Stimulated activated CD8-positive, alpha-beta memory T cell treated with anti-CD3 and anti-CD28 coated beads, Interleukin-12 subunit alpha, Interleukin-12 subunit beta, amount 100 ng/mL, for 24 hours (primary cell): ENCODE data around the gene DLGAP4.

Experiments
- DNase-seq: peaks from one replicate; pipeline ENCODE4 v3.0.0-alpha.2; 2020; ENCODE audit errors: extremely low read depth

The DLGAP4 gene

DNA sequence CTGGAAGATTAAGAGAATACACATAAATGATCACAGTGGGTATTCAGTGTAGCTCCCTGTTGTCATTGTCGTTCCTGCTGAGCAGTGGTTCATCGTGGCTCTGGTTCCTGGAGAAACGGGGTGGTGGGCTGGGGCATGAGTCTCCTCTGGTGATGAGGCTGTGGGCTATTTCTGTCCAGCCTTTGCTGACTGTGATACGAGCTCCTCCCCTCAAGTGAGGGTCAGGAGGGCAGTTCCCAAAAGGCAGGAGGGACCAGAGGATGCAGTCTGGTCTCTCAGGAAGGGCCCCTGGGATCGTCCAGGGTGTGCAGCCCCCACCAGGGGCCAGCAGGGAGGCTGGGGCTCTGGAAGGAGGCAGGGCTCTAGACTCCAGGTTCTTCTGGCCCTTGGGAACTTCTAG is 31.1 kb upstream of the DLGAP4 start:
- no peak for DNase-seq

DNA sequence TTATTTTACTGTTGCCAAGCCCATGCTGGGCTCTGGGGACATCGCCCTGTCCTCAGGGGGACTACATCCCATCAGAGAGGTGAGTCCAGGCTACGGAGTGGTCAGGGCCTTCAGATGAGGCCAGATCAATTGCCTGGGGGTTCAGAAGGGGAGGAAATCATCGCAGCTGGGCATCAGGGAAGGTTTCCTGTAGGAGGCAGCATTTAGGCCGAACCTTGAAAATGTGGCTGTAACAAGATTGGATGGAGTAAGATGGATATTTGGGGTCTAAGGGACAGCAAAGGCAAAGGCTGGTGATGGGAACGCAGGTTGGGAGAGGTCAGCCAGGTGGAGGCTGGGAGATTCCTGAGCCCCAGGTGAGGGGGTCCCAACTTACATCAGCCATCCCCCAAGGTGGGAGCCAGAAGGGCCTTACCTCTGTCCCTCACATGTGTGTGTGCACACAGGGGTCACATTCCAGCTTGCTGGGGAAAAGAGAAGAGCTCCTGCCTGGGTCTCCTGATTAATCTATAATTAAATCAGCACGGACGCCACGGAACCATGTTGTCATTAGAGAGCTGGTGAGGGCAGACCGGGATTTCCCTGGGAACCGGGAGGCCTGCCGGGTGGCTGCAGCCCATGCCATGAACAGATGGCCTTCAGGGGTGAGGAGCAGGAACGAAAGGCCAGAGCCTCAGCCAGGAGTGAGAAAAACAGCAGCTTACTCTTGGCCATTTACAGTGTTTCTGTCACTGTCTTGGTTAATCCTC is 30.5 kb upstream of the DLGAP4 start:
- no peak for DNase-seq

DNA sequence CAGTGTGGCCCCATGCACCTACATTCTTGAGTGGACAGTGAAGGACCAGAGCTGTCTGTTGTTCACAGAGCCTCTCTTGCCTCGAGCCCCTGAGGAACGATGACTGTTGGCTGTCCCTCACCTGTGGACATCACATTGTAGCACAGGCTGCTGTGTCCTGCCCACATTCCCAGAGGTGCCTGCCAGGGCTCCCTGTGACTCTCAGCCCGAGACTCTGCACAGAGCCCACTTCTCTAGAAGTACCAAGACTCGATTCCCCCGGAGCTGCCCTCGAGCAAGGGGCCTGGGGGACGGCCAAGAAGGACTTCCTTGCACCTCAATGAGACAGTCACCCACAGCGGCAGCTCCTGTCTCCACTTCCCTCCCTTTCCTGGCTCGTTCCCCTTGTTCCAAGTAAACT is 28.6 kb upstream of the DLGAP4 start:
- no peak for DNase-seq

DNA sequence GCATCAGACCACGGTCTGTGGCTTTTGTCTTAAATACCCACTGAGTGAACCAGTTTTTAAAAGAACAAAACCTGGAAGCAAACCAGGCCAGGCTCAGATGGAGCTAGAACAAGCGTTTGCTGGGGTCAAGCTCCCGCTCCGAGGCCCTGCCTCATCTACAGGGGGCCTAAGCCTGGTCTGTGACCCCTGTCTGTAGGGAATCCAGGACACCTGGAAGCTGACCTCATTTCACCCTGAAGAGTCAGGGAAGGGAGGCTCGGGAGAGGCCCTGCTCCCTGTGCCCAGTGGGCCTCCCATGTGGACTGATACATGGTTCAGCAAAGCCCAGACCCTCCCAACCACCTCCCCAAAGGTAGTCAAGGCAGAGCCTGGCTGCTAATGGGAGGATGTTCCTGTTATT is 26.8 kb upstream of the DLGAP4 start:
- no peak for DNase-seq

DNA sequence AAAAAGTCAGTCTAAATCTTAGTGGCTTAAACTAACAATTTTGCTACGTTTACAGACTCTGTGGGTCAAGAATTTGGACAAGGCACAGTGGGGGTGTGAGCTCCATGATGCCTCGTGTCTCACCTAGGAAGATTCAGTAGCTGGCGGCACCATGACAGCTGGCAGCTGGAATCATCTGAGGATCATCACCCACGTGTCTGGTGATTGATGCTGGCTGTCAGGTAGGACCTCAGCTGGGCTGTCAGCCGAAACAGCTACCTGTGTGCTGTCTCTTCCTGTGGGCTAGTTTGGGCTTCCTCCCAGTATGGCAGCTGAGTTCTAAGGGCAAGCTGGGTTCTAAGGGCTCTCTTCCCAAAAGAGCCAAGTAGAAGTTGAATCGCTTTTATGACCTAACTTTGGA is 26.4 kb upstream of the DLGAP4 start:
- no peak for DNase-seq

DNA sequence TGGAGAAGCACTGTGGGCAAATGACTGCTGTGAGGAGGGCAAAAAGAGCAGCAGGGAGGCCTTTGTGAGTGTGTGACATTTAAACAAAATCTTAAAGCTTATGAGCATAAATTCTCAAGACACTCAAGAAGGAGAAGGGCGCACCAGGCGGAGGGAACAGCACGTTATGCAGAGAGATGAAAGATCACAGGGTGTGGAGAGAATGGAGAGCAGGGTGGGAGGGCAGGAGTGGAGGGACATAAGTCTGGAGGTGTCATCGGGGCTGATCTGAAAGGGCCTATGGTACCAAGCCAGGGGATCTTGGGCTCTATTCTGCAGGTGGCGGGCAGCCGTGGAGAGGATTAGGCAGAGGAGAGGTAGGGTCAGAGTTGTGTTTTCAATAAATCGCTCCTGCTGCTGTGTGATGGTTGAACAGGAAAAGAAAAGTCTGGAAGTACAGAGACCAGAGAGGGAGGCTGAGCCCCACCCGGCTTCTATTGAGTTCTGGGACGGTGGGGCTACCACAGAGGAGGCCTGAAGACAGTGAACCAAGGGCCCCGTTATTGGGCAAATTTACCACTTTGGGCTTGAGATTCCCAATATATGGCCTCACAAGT is 24.3 kb upstream of the DLGAP4 start:
- DNase-seq = no peak

DNA sequence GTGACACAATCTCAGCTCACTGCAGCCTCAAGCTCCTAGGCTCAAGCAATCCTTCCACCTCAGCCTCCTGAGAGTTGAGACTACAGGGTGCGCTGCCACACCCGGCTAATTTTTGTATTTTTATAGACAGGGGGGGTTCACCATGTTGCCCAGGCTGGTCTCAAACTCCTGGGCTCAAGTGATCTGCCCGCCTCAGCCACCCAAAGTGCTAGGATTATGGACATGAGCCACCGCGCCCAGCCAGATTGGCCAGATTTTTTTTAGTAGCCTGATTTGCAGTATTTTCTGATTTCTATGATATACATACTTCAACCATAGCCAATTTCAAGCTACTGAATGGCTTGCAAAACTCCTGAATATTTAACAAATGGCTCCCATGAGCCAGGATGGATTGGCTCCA is 21.4 kb upstream of the DLGAP4 start:
- DNase-seq = no peak

DNA sequence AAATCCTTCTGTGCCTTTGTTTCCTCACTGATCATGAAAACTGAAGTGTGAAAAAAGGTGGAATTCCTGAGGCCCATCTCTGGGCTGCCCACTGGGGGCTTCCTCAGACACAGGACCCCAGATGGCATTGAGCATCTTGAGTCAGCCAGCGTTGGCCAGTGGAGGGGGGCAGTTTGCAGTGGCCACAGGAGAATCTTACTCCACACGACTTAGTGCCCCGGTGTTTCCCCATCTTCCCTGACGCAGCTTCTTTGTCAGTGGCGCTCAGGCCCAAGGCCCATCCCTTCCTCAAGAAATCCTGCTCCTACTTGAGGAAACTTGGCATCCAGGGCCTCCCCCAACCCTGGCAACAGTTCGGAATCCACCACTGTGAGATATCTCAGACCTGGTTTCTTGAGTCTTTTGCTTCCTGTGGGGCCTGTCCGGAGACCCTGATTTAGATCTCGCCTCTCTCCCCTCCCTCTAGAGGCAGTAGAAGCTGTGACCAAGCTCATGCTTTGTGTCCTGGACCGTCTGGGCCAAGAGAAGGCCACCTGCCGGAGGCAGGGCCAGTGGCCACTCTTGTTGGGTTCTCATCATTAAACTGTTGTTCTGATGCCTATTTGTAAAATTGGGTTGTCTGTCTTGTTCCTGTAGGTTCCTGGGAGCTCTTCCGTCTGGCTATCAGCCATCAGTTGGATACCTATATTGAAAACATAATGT is 20.2 kb upstream of the DLGAP4 start:
- no peak for DNase-seq

DNA sequence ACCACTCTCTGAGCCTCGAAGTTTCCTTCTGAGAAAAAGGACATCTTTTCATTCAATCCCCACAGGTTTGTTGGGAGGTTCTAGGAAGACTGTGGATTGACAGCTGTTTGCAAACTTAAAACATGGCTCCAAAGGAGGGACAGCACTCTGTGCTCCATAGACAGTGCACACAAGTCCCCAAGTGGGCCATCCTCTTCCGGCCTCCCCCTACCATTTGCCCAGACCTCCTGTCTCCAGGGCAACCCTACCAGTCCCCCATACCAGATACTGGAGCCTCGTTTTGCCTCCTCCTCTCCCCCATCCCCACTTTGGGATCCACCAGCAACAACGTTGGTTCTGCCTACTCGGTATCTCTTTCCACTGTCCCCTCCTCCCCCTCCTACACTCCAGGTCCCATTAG is 8.5 kb upstream of the DLGAP4 start:
- DNase-seq = no peak

DNA sequence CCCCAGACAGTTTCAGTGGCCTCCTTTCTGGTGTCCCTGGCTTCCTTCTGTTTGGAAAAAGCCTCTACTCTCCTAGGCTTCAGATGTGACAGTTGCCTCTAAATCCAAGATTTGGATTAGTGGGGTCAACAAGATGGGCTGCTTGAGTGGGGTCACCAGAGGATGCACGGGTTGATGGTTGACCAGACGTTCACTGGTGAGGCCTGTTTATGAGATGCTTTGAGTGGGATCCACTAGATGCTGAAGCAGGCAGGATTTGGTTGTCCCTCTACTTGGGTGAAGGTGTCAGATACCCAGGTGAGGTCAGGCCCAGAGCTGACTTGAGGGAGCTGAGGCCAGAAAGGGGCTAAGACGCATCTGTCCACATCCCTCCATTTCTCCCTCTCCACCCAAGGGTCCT is 8.1 kb upstream of the DLGAP4 start:
- DNase-seq = no peak

DNA sequence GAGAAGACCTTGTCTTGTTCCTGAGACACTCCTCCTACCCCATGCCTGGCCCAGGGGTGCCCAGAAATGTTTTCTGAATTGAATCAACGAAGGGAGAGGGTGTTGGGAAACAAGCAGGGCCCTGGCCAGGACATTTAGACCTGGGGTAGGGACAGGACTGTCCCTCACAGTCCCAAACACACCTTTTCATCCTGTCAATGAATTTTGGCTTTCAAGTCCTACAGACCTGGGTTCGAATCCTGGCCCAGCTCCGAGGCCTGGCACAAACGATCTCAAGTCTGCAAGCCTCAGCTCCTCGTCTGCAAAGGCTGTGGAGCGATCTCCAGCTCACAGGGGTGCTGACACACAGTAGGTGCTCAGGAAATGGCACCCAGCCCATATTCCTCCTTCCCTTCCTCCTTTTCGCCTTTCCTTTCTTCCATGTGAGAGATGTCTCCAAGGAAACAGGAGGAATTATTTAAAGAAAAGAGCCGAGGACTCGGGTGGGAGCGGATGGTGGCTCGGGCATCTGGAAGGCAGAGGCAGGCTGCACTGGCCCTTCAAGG is 7.3 kb upstream of the DLGAP4 start:
- DNase-seq = no peak

DNA sequence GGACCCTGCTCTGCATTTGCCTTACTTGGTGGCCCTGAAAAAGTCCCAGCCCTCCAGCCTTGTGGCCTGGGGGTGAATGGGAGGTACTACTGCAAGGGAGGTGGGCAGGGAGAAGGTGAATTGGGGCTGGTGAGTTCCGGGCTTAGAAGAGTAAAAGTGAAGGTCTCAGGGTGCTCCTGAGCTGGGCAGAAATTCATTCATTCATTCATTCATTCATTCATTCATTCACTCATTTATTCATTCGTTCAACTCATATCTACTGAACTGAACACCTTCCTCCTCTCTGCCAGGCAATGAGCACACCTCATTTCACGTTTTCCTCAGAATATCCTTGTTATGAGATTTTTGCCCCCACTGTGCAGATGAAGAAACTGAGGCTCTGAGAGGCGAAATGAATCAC is 6.7 kb upstream of the DLGAP4 start:
- DNase-seq = no peak

DNA sequence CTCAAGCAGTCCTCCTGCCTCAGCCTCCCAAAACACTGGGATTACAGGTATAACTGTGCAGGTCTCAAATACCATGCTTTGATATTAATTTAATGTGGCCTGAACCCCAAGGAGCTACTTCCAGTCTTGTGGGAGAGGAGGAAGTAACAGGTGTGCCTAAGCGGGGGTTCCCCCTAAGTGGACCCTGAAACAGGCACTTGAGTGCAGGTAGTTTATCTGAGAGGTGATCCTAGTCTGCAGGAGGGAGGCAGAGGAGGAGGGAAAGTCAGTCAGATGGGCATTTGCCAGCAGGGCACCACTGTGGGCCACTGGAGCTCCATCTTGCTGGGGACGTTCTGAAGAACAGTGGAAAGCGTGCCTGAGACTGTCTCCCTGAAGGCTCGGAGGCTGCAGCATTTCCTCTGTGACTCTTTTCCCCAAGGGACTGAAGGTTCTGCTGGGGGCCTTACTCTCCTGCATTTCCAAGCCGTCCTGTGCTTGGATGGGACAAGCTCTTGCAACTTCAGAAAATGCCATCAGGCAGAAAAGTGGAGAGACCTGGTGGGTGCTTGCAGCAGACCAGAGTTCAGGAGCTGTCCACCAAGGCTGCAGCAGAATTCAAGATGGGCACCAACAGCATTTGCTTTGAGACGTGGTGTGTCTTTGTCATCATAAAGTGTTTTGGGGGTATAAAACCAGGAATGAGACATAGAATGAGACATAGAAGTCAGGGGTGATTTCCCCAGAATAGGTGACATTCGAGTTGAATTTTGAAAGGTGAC is 4.6 kb upstream of the DLGAP4 start:
- DNase-seq = no peak

DNA sequence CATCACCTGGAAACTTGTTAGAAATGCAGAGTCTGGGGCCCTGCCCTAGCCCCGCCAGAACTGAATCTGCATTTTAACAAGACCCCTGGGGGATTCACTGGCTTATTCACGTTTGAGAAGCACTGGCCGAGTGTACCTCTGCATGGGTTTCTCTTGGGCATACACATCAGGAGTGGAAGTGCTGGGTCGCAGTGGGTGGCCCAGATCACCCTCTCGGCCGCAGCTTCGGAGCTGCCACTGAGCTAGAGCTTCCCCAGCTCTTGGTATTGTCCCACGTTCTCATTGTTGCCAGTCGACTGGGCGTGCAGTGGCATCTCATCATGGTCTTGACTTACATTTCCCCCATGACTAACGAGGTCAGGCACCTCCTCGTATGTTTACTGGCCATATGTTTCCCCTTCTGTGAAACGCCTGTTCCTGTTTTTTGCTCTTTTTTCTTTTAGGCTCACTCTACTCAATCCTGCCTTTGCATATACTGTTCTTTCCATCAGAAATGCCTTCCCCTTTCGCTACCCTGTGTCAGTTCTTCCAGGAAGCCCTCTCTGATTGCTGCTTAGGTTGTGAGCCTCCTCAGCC is 3.0 kb upstream of the DLGAP4 start:
- no peak for DNase-seq

DNA sequence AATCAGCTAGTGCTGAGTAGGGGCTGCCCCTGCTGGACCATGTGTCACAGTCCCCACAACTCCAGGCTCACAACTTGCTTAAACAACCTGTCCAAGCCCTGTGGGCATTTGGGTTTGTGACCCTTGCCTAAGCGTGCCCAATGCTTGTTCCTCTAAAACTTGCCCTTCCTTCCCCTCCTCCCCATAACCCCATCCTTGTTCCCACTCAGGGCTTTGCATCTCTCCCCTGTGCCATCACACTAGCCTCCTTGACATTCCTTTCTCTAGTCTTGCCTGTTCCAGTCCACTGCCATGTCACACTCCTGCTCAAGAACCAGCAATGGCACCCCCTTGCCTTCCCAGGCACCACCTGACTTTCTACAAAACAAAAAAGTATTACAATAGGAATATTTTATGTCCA is 2.3 kb upstream of the DLGAP4 start:
- no peak for DNase-seq

DNA sequence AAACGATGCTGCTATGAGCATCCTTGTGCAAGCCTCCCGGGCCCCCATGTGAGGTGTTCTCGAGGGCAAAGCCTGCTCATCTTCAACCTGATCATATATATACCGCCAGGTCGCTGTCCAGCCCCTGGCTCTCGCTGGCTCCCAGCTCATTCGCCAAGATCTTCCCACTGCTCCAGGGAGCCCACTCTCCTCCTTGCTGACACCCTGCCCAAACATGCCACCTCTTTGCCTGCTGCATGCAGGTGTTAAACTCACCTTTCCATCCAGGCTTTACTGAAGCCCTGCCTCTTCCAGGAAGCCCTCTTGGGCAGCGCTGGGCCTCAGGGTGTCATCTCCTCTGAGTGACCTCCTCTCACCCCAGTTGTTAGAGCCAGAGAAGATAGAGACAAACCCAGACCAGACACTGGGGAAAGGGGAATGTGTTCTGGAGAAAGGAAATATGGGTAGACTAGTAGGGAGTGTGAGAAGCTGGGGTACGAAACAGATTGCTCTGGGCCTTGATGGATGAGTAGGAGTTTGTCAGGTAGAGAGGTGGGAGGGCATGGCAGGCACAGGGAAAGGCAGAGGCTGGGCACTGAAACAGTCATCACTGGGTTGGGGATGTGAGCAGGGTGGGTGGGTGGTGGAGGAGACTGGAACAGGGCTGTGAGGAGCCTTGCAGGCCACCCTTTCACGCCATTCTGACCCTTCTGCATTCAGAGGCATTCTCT is 1.2 kb upstream of the DLGAP4 start:
- no peak for DNase-seq

DNA sequence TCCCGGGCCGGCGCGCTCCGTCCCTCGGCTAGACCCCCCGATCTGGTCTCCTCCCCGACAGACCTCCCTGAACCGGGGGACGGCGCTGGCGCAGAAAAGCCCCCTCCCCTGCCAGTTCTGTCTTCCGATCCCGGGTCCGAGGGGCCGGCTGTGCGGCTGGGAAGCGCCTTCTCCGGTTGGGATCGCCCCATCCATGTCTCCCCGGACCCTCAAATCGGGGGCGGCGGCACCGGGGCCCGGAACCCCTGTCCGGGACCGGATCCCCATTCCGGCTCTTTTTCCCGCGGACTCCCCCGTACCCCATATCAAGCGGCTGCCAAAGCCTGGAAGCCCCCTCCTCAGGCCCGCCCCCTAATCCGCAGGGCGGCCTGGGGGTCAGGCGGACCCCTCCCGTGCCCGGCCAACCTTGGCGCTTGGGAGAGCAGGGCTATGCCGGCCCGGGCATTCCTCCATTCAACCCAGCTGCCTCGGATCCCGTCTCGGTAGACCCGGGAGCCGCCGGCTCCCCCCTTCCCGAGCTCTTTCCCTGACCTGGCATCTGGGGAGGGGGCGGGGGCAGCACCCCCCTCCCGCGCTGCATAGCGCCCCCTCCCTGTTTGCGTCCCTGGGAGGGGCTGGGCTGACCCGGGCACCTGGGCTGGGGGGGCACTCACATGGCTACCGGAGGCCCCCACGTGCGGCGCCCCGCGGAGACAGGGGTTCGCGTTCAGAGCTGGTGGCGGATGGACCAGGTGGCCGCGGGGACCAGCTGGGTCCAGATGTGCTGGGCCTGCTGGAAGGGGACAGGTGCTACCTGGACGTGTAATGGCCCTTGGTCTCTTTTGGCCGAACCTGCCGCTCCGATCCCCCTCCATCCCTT is 643 bp downstream of the DLGAP4 start:
- DNase-seq = no peak

DNA sequence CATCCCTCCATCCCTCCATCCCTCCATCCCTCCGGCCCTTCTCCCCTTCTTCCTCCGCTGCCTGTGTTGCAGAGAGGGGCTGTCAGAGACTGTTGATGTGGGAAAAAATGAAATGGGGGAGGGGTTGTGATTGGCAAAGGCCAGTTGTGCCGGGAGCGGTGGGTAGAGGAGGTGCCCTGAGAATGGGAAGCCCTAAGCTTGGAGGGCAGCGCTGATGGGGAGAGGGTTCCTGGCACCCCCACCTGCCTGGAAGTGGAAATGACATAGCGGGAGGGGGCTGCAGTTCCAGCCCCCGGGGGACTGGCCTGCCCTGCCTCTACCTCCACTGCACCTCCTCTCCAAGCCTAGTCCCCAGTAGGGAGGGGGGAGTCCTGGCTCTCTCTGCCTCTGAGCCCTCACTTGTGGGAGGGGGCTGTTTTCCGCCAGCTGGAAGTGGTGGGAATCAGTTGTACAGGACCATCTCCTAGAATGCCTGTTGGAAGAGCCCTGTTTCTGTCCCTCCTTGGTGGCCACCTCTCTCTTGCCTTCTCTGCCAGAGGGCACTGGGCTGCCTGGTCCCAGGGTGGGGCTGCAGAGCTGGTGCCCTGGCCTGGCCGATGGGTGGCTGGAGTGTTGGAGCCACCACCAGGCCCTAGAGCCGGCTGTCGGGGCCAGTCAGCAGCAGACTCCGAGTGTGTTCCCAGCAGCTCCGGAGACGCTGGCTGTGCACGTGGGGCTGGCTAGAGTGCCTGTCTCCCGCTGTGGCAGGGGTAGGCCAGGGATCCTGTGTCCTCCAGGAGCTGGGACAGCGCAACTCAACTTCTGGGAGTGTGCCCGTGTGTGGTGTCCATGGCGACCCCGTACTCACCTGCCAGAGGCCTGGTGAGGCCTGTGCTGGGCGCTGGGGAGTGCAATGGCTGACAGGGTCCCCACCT is 1.5 kb downstream of the DLGAP4 start:
- no peak for DNase-seq

DNA sequence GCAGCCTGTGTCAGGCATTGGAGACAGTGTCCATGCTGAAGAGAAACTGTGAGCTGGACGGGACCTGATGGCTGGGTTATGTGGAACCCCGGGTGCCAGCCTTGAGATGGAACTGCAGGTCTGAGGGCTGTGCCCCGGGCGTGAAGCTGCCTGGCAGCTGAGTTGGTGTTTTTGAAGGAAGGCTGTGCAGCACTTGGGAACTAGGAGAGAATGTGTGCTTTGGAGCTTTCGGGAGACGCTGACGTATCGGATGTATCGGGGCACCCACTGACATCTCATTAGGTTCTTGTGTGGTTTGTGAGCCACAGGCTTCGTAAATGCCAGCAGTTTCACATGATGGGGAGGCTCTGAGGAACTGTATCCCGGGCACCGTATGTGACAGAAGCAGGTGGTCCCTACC is 2.2 kb downstream of the DLGAP4 start:
- no peak for DNase-seq
